HEK293 (cell line): Measurements from ENCODE around the gene FAM193A.

Experiments used
- BCL11B ChIP-seq: fragments of 450-650 bp; formaldehyde crosslinking; IDR thresholded peaks from 2 replicates; pipeline ENCODE4 v1.5.1; 2016; ENCODE audit warnings: low read depth, missing biosample characterization, missing genetic modification characterization
- EGR2 ChIP-seq: fragments of 450-650 bp; formaldehyde crosslinking; IDR thresholded peaks from 2 replicates; pipeline ENCODE4 v1.5.1; 2016; ENCODE audit warnings: low read depth, missing biosample characterization, missing genetic modification characterization
- HOXD13 ChIP-seq: sonication (generic); formaldehyde crosslinking; IDR thresholded peaks from 2 replicates; pipeline ENCODE4 v1.8.0; 2022; ENCODE audit warnings: missing genetic modification reagents, borderline replicate concordance
- KLF16 ChIP-seq: fragments of 450-650 bp; formaldehyde crosslinking; IDR thresholded peaks from 2 replicates; pipeline ENCODE4 v1.5.1; 2017; ENCODE audit warnings: missing biosample characterization, missing genetic modification characterization
- MYNN ChIP-seq: fragments of 450-650 bp; formaldehyde crosslinking; IDR thresholded peaks from 2 replicates; pipeline ENCODE4 v1.5.1; 2016; ENCODE audit warnings: missing biosample characterization, missing genetic modification characterization, borderline replicate concordance
- OVOL3 ChIP-seq: fragments of 450-650 bp; formaldehyde crosslinking; IDR thresholded peaks from 2 replicates; pipeline ENCODE4 v1.5.1; 2016; ENCODE audit warnings: missing biosample characterization, missing genetic modification characterization
- SCRT2 ChIP-seq: fragments of 450-650 bp; formaldehyde crosslinking; IDR thresholded peaks from 2 replicates; pipeline ENCODE4 v1.5.1; 2016; ENCODE audit warnings: missing biosample characterization, missing genetic modification characterization
- TCF7L2 ChIP-seq: IDR thresholded peaks from 2 replicates; pipeline ENCODE4 v1.6.1; 2011; ENCODE audit warnings: low read depth, mild to moderate bottlenecking, inconsistent platforms, low read length, moderate library complexity, borderline replicate concordance
- ZBTB17 ChIP-seq: fragments of 450-650 bp; formaldehyde crosslinking; IDR thresholded peaks from 2 replicates; pipeline ENCODE4 v1.5.1; 2016; ENCODE audit warnings: missing biosample characterization, missing genetic modification characterization
- ZBTB26 ChIP-seq: fragments of 450-650 bp; formaldehyde crosslinking; optimal IDR thresholded peaks from 2 replicates; pipeline ENCODE3; 2016; ENCODE audit warnings: missing biosample characterization, mild to moderate bottlenecking, missing genetic modification characterization
- ZFHX2 ChIP-seq: fragments of 450-650 bp; formaldehyde crosslinking; conservative IDR thresholded peaks from 2 replicates; pipeline ENCODE4 v1.5.1; 2016; ENCODE audit warnings: missing biosample characterization, missing genetic modification characterization
- ZFP3 ChIP-seq: fragments of 450-650 bp; formaldehyde crosslinking; IDR thresholded peaks from 2 replicates; pipeline ENCODE4 v1.5.1; 2016; ENCODE audit warnings: low read depth, missing biosample characterization, missing genetic modification characterization
- ZNF114 ChIP-seq: fragments of 450-650 bp; formaldehyde crosslinking; IDR thresholded peaks from 2 replicates; pipeline ENCODE4 v1.5.0; 2017; ENCODE audit warnings: missing biosample characterization, missing genetic modification characterization
- ZNF121 ChIP-seq: fragments of 450-650 bp; formaldehyde crosslinking; IDR thresholded peaks from 2 replicates; pipeline ENCODE4 v1.5.1; 2016; ENCODE audit warnings: missing biosample characterization, missing genetic modification characterization
- ZNF138 ChIP-seq: fragments of 450-650 bp; formaldehyde crosslinking; IDR thresholded peaks from 2 replicates; pipeline ENCODE4 v1.5.1; 2016; ENCODE audit warnings: missing biosample characterization, missing genetic modification characterization, borderline replicate concordance
- ZNF146 ChIP-seq: fragments of 450-650 bp; formaldehyde crosslinking; IDR thresholded peaks from 2 replicates; pipeline ENCODE4 v1.5.1; 2016; ENCODE audit warnings: missing biosample characterization, missing genetic modification characterization
- ZNF202 ChIP-seq: fragments of 450-650 bp; formaldehyde crosslinking; IDR thresholded peaks from 2 replicates; pipeline ENCODE4 v1.5.1; 2016; ENCODE audit warnings: missing biosample characterization, missing genetic modification characterization, borderline replicate concordance
- ZNF223 ChIP-seq: fragments of 450-650 bp; formaldehyde crosslinking; IDR thresholded peaks from 2 replicates; pipeline ENCODE4 v1.5.1; 2016; ENCODE audit warnings: missing biosample characterization, missing genetic modification characterization
- ZNF24 ChIP-seq: fragments of 450-650 bp; formaldehyde crosslinking; IDR thresholded peaks from 2 replicates; pipeline ENCODE4 v1.5.1; 2016; ENCODE audit warnings: missing biosample characterization, missing genetic modification characterization
- ZNF366 ChIP-seq: fragments of 450-650 bp; formaldehyde crosslinking; conservative IDR thresholded peaks from 2 replicates; pipeline ENCODE4 v1.5.1; 2016; ENCODE audit warnings: missing biosample characterization, missing genetic modification characterization
- ZNF37A ChIP-seq: fragments of 450-650 bp; IDR thresholded peaks from 2 replicates; pipeline ENCODE4 v1.5.1; 2018; ENCODE audit warnings: missing biosample characterization, missing genetic modification characterization
- ZNF449 ChIP-seq: fragments of 450-650 bp; formaldehyde crosslinking; IDR thresholded peaks from 2 replicates; pipeline ENCODE4 v1.5.1; 2017; ENCODE audit warnings: missing biosample characterization, mild to moderate bottlenecking, missing genetic modification characterization, moderate library complexity
- ZNF514 ChIP-seq: fragments of 450-650 bp; formaldehyde crosslinking; IDR thresholded peaks from 2 replicates; pipeline ENCODE4 v1.5.1; 2016; ENCODE audit warnings: missing biosample characterization, missing genetic modification characterization
- ZNF521 ChIP-seq: fragments of 450-650 bp; formaldehyde crosslinking; IDR thresholded peaks from 2 replicates; pipeline ENCODE4 v1.5.1; 2017; ENCODE audit warnings: missing biosample characterization, mild to moderate bottlenecking, missing genetic modification characterization
- ZNF548 ChIP-seq: fragments of 450-650 bp; formaldehyde crosslinking; IDR thresholded peaks from 2 replicates; pipeline ENCODE4 v1.5.1; 2016; ENCODE audit warnings: missing biosample characterization, missing genetic modification characterization
- ZNF677 ChIP-seq: fragments of 450-650 bp; IDR thresholded peaks from 2 replicates; pipeline ENCODE4 v1.5.0; 2018; ENCODE audit warnings: missing biosample characterization, mild to moderate bottlenecking, missing genetic modification characterization, moderate library complexity
- ZNF704 ChIP-seq: fragments of 450-650 bp; formaldehyde crosslinking; IDR thresholded peaks from 2 replicates; pipeline ENCODE4 v1.5.1; 2016; ENCODE audit warnings: missing biosample characterization, missing genetic modification characterization
- ZNF747 ChIP-seq: fragments of 450-650 bp; formaldehyde crosslinking; IDR thresholded peaks from 2 replicates; pipeline ENCODE4 v1.5.1; 2016; ENCODE audit warnings: missing biosample characterization, missing genetic modification characterization
- ZNF768 ChIP-seq: fragments of 450-650 bp; formaldehyde crosslinking; IDR thresholded peaks from 2 replicates; pipeline ENCODE4 v1.5.1; 2018; ENCODE audit warnings: missing biosample characterization, mild to moderate bottlenecking, missing genetic modification characterization
- ZSCAN16 ChIP-seq: fragments of 450-650 bp; formaldehyde crosslinking; IDR thresholded peaks from 2 replicates; pipeline ENCODE4 v1.5.1; 2016; ENCODE audit warnings: missing biosample characterization, missing genetic modification characterization
- ZSCAN30 ChIP-seq: fragments of 450-650 bp; IDR thresholded peaks from 2 replicates; pipeline ENCODE4 v1.5.1; 2018; ENCODE audit warnings: missing biosample characterization, mild to moderate bottlenecking, missing genetic modification characterization, moderate library complexity
- ZSCAN4 ChIP-seq: fragments of 450-650 bp; formaldehyde crosslinking; IDR thresholded peaks from 2 replicates; pipeline ENCODE4 v1.5.1; 2017; ENCODE audit warnings: missing biosample characterization, missing genetic modification characterization
- TF ChIP-seq, protein P1 (sequence below): fragments of 450-650 bp; formaldehyde crosslinking; IDR thresholded peaks from 2 replicates; pipeline ENCODE4 v1.5.1; 2016; ENCODE audit warnings: missing biosample characterization, missing genetic modification characterization, low read depth

FAM193A gene

DNA sequence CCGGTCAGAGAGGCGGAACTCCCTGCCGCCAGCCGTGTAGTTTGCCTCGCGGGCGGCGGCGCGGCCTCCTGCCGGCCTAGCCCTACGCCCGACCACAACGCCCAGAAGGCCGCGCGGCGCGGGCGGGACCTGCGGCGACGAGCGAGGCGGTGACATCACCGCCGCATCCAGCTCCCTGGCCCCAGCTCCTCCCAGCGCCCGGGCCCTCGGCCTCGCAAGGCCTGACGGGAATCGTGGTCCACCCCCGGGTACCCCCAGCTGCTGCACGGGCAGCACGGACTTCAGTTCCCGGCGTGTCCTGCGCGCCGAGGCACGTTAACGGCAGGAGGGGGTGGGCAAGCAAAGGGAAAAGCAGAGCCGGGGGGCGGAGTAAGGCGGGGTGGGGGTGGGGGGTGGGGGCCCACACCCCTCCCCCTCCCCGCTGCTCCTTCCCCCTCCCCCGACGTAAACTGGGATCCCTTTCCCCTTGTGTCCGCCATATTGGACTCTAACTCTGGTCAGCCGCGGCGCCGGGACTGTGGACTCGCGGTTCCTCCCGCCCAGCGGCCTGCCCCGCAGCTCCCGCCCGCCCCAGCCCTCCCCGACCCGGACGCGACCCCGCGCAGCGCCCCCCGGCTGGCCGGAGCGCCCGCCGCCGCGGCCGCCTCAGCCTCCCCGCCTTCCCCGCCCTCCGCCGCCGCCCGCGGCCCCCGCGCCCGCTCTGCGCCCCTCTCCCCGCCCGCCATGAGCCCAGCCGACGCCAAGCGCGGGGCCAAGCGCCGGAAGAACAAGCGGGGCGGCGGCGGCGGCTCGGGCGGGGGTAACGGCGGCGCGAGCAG is at the start of gene FAM193A (continued):
- no peak for TF ChIP-seq ZNF768 (tag by site-specific recombination)
- TF ChIP-seq ZSCAN16 (tag by site-specific recombination): no peak
- TF ChIP-seq ZNF121 (tag by site-specific recombination): no peak
- no peak for TF ChIP-seq OVOL3 (tag by site-specific recombination)
- no peak for TF ChIP-seq ZNF146 (tag by site-specific recombination)
- TF ChIP-seq ZNF114 (tag by site-specific recombination): no peak
- peak; percentile 25; the same call in 1 of the 2 replicates for TF ChIP-seq ZBTB17 (tag by site-specific recombination)
- TF ChIP-seq ZNF677 (tag by site-specific recombination): no peak
- TF ChIP-seq ZFP3 (tag by site-specific recombination): no peak
- no peak for TF ChIP-seq ZNF223 (tag by site-specific recombination)
- TF ChIP-seq ZSCAN4: no peak
- TF ChIP-seq ZNF366 (tag by site-specific recombination): no peak
- no peak for TF ChIP-seq ZNF37A (tag by site-specific recombination)
- no peak for TF ChIP-seq MYNN (tag by site-specific recombination)
- 0 out of 2 replicates have a peak, but pooled peaks have one; percentile 37 for TF ChIP-seq ZSCAN30 (tag by site-specific recombination)
- no peak for TF ChIP-seq ZNF514 (tag by site-specific recombination)
- peak; percentile 90; the same call in 1 of the 2 replicates for TF ChIP-seq ZNF449 (tag by site-specific recombination)
- TF ChIP-seq KLF16 (tag by site-specific recombination): no peak
- no peak for TF ChIP-seq HOXD13 (CRISPR knock-in tag)
- no peak for TF ChIP-seq EGR2 (tag by site-specific recombination)
- TF ChIP-seq, protein P1, sequence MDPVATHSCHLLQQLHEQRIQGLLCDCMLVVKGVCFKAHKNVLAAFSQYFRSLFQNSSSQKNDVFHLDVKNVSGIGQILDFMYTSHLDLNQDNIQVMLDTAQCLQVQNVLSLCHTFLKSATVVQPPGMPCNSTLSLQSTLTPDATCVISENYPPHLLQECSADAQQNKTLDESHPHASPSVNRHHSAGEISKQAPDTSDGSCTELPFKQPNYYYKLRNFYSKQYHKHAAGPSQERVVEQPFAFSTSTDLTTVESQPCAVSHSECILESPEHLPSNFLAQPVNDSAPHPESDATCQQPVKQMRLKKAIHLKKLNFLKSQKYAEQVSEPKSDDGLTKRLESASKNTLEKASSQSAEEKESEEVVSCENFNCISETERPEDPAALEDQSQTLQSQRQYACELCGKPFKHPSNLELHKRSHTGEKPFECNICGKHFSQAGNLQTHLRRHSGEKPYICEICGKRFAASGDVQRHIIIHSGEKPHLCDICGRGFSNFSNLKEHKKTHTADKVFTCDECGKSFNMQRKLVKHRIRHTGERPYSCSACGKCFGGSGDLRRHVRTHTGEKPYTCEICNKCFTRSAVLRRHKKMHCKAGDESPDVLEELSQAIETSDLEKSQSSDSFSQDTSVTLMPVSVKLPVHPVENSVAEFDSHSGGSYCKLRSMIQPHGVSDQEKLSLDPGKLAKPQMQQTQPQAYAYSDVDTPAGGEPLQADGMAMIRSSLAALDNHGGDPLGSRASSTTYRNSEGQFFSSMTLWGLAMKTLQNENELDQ (tag by site-specific recombination): no peak
- peak; percentile 81 for TF ChIP-seq ZBTB26 (tag by site-specific recombination)
- TF ChIP-seq ZFHX2 (tag by site-specific recombination): peak; percentile 55
- TF ChIP-seq ZNF138: no peak
- no peak for TF ChIP-seq TCF7L2
- TF ChIP-seq BCL11B (tag by site-specific recombination): no peak
- no peak for TF ChIP-seq ZNF747
- TF ChIP-seq ZNF704 (tag by site-specific recombination): no peak
- TF ChIP-seq ZNF24 (tag by site-specific recombination): no peak
- TF ChIP-seq SCRT2 (tag by site-specific recombination): no peak
- no peak for TF ChIP-seq ZNF202
- TF ChIP-seq ZNF521: no peak
- no peak for TF ChIP-seq ZNF548 (tag by site-specific recombination)
